Astrocyte of the spinal cord (primary cell): ENCODE data around the gene SEMA4A.

ENCODE experiments used
- DNase-seq: peaks from one replicate; pipeline ENCODE4 v3.0.0; 2011; ENCODE audit warnings: low read depth, low spot score
- H3K4me3 ChIP-seq: 2 replicates; pipeline ENCODE4 v1.5.1; 2011; ENCODE audit warnings: low read depth, mild to moderate bottlenecking, low read length, moderate library complexity
- in situ Hi-C: cut with HindIII; loops from 2 replicates; pipeline ENCODE4 v1.10.0; 2017; ENCODE audit warnings: low sequenced_read_pairs
- TF ChIP-seq, protein P1 (sequence below): IDR thresholded peaks from 2 replicates; pipeline ENCODE4 v1.5.1; 2012; ENCODE audit warnings: low read depth, mild to moderate bottlenecking, low read length, inconsistent platforms

Gene SEMA4A

DNA sequence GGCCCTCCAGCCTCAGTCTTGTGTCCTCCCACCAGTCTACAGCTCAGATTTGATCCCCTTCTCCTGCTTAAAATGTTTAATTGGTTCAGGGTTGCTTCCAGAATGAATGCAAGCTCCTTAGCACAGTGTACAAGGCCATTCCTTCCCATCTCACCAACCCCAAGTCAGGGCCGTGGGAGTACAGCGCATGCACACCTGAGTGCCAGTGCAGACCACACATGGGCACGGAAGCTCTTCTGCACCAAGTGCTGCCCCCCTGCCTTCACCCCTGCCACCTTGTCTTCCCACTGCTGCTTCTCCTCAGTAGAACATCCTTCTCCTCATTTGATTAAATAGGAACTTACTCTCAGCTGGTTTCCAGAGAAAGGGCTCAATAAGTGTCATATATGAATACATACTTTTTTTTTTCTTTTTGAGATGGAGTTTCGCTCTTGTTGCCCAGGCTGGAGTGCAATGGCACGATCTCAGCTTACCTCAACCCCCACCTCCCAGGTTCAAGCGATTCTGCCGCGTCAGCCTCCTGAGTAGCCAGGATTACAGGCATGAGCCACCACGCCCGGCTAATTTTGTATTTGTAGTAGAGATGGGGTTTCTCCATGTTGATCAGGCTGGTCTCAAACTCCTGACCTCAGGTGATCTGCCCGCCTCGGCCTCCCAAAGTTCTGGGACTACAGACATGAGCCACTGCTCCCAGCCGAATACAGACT is 68.8 kb downstream of the SEMA4A start:
- no peak for DNase-seq
- H3K4me3 ChIP-seq: no peak overlapping the region
- in situ Hi-C loops: no loop called here
- TF ChIP-seq, protein P1, sequence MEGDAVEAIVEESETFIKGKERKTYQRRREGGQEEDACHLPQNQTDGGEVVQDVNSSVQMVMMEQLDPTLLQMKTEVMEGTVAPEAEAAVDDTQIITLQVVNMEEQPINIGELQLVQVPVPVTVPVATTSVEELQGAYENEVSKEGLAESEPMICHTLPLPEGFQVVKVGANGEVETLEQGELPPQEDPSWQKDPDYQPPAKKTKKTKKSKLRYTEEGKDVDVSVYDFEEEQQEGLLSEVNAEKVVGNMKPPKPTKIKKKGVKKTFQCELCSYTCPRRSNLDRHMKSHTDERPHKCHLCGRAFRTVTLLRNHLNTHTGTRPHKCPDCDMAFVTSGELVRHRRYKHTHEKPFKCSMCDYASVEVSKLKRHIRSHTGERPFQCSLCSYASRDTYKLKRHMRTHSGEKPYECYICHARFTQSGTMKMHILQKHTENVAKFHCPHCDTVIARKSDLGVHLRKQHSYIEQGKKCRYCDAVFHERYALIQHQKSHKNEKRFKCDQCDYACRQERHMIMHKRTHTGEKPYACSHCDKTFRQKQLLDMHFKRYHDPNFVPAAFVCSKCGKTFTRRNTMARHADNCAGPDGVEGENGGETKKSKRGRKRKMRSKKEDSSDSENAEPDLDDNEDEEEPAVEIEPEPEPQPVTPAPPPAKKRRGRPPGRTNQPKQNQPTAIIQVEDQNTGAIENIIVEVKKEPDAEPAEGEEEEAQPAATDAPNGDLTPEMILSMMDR: no peak

DNA sequence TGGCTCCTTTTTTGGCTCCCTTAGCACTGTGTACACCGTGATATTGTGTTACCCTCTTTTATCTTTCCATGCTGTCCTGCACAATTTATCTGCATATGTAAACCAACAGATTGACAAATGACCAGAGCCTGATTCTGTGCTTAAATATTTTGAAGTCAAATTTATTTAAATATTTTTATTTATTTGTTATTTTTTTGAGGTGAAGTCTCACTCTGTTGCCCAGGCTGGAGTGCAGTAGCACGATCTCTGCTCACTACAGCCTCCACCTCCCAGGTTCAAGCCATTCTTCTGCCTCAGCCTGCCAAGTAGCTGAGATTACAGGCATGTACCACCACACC is 72.3 kb downstream of the SEMA4A start:
- DNase-seq: no peak
- in situ Hi-C loops: no loop called here
- TF ChIP-seq, protein P1: no peak
- H3K4me3 ChIP-seq: no peak overlapping the region

DNA sequence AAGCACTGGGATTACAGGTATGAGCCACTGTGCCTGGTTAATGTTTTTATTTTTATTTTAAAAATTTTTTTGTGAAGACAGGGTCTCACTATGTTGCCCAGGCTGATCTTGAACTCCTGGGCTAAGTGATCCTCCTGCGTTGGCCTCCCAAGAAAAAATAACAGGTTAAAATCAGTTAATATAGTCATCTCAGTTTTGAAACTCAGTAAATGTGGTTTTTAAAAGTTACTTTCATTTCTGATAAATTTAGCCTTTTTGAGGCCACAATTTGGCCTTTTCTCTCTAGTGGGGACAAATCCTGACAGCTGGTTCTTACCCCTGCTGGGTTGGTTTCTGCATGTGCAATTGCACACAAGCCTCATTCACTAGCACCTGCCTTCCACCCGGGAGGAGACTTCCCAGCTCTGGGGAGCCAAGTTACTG is 72.7 kb downstream of the SEMA4A start:
- no peak overlapping the region for H3K4me3 ChIP-seq
- in situ Hi-C loops: no loop called here
- no peak for DNase-seq
- TF ChIP-seq, protein P1: no peak

DNA sequence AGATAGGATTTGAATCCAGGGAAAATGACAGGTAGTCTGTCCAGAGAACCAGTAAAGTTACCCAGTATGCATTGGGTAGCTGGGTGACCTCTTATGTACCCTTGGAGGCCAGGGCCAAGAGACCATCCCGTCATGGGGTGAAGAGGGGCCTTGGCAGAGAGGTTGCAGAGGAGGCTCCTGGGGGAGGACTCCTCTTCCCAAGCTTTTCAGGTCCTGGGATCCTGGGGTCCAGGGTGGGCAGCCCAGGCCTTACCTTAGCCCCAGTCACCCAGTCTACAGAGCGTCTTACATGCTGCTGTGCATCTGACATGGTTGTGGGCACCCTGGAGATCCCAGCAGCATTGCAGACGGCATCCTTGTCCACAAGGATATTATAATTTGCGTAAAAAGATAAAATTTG is 73.4 kb downstream of the SEMA4A start:
- in situ Hi-C loops: no loop called here
- TF ChIP-seq, protein P1: no peak
- DNase-seq: no peak
- no peak overlapping the region for H3K4me3 ChIP-seq
